ENCODE measurements around the gene DBN1.

The DBN1 gene

GRCh38 chr5:177445052-177445916, 28.1 kb downstream of the DBN1 start:
- H3K27ac ChIP-seq, result peak overlapping the region; percentile 88
- ChIA-PET POLR2A (ENCODE audit: low non-redundant PET) (interaction anchor here (0.6 kb wide), 1 partner anchor 19 kb away, joined by 3 read pairs; no protein-coding TSS in a partner anchor), CTCF (interaction anchor here (1.5 to 12.5 kb wide), 4 partner anchors 9 to 42 kb away, joined by 4 to 148 read pairs (median 12); no protein-coding TSS in a partner anchor)
- TF ChIP-seq, protein P1, sequence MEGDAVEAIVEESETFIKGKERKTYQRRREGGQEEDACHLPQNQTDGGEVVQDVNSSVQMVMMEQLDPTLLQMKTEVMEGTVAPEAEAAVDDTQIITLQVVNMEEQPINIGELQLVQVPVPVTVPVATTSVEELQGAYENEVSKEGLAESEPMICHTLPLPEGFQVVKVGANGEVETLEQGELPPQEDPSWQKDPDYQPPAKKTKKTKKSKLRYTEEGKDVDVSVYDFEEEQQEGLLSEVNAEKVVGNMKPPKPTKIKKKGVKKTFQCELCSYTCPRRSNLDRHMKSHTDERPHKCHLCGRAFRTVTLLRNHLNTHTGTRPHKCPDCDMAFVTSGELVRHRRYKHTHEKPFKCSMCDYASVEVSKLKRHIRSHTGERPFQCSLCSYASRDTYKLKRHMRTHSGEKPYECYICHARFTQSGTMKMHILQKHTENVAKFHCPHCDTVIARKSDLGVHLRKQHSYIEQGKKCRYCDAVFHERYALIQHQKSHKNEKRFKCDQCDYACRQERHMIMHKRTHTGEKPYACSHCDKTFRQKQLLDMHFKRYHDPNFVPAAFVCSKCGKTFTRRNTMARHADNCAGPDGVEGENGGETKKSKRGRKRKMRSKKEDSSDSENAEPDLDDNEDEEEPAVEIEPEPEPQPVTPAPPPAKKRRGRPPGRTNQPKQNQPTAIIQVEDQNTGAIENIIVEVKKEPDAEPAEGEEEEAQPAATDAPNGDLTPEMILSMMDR (conservative IDR thresholded peaks at IDR 0.05; ENCODE audit: low read depth), result no peak
- no peak for DNase-seq (ENCODE audit: low spot score)

DNA sequence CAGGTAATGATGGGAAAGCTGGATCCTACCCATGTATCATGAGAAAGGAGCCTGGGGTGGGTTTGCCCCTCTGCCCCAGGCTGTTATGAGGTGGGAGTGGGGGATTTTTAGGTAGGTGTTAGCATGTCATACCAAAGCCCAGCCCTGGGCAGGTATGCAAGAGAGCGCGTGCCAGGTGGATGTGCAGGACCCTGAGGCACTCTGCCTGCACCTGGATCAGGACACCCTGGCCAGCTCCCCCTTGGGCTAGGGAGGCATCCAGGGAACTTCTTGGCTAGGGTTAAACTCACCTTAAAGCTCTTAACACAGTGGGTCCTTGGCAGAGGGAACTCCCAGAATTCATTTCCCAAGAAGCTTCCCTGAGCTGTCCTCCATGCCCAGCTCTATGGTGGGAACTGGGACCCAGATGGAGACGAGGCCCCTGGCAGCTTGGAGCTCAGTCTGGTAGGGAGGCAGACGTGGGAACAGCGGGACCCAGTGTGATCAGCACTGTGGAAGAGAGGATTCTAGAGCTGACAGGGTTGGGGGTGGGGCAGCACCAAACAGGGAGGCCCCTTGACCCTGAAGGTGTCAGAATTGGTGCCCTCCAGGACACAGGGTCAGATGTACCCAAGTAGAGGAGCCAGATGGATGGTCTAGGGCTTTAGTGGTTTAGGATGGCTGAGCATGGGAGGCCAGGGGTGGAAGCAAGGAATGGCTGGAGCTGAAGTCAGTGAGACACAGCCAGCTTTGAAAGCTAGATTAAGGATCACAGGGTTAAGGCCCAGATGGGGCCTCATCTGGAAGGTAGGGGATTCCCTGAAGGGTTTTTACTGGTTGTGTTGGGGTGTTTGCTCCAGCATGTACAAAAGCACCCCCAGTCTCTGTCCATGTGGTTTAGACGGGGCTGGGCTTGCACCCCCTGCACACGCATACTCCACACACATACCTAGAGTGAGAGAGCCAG, 29.1 kb downstream of the DBN1 start:
- POLR2A ChIA-PET (ENCODE audit: low non-redundant PET), result interaction anchor here (0.6 kb wide), 1 partner anchor 18 kb away, joined by 3 read pairs; no protein-coding TSS in a partner anchor
- DNase-seq (ENCODE audit: low spot score), result no peak
- peak overlapping the region; percentile 88 for H3K27ac ChIP-seq
- CTCF ChIA-PET, result interaction anchor here (1.0 to 12.5 kb wide), 5 partner anchors 10 to 54 kb away, joined by 3 to 148 read pairs (median 4); partner anchors contain the start of gene GRK6
- TF ChIP-seq, protein P1 (conservative IDR thresholded peaks at IDR 0.05; ENCODE audit: low read depth), result no peak

DNA sequence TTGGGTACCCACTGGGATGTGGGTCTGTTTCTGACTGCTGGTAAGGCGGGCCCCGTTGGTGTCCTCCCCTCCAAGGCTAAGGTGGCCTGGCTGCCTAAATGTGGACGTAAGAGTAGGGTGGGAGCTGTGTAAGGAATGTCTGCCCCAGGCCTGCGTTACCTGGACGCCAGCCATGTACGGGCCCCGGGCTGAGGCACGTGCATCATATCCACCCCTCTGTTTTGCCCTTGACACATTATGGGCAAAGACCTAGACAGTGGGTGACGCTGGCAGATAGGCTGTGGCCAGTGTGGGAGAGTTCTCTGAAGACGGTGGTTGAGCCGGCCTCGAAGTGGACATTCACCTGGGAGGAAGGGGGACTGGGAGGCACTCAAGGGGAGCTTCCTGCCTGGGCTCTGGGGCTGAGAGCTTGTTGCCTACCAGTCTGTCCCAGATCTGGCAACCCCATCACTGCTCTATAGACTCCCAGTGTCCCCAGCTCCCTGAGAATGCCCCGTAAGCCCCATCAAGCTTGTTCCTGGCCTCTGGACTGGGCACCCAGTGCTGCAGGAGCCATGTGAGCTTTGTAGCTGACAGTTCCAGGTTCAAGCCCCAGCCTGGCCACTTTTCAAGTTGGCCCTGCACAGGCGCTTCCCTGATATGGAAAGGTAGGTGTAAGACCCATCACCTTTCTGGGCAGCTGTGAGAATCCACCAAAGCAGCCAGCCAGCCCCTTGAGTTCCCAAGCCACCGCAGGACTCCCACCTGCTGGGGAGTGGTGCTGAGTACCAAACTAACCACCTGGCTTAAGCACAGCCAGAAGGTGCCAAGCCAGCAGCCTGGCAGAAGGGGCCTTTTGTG, 30.1 kb downstream of the DBN1 start:
- peak overlapping the region; percentile 88 for H3K27ac ChIP-seq
- TF ChIP-seq, protein P1 (conservative IDR thresholded peaks at IDR 0.05; ENCODE audit: low read depth), result no peak
- POLR2A ChIA-PET (ENCODE audit: low non-redundant PET), result interaction anchor here (0.6 kb wide), 1 partner anchor 33 kb away, joined by 3 read pairs; no protein-coding TSS in a partner anchor
- no peak for DNase-seq (ENCODE audit: low spot score)
- CTCF ChIA-PET, result interaction anchor here (1.0 to 12.5 kb wide), 5 partner anchors 11 to 53 kb away, joined by 3 to 148 read pairs (median 4); partner anchors contain the start of gene GRK6

DNA sequence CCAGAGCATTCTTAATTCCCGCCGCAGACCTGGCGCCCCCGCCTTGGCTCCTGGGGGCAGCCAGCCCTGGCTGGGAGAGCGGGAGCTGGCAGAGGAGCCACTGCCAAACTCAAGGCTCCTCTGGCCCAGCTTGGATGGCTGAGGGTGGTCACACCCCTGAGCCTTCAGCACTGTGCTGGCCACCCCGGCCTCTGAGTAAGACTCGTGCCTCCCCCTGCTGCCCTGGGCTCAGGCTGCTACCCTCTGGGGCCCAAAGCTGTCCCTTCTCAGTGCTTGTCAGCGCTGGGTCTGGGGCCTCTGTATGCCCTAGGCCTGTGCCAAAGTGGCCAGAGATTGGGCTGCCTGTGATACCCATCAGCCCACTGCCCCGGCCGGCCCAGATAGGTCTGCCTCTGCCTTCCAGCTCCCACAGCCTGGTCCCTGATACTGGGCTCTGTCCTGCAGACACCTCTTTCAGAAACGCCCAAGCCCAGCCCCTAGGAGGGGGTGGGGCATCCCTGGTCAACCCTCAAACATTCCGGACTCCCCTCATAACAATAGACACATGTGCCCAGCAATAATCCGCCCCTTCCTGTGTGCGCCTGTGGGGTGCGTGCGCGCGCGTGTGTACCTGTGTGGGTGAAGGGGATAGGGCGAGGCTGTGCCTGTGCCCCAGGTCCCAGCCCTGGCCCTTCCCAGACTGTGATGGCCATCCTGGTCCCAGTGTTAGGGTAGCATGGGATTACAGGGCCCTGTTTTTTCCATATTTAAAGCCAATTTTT, 31.2 kb downstream of the DBN1 start:
- peak overlapping the region; percentile 88 for H3K27ac ChIP-seq
- ChIA-PET POLR2A (ENCODE audit: low non-redundant PET) (interaction anchor here (0.6 to 1.3 kb wide), 2 partner anchors 16 to 138 kb away, joined by 3 to 5 read pairs; partner anchors contain the start of genes GRK6, PRELID1 and RAB24), CTCF (interaction anchor here (1.4 to 12.5 kb wide), 2 partner anchors 13 to 39 kb away, joined by 5 to 148 read pairs; no protein-coding TSS in a partner anchor)
- TF ChIP-seq, protein P1 (conservative IDR thresholded peaks at IDR 0.05; ENCODE audit: low read depth), result no peak
- DNase-seq (ENCODE audit: low spot score), result no peak

GRCh38 chr5:177440990-177441780, 32.2 kb downstream of the DBN1 start:
- ChIA-PET CTCF (interaction anchor here (0.6 to 12.5 kb wide), 5 partner anchors 11 to 123 kb away, joined by 3 to 148 read pairs (median 4); no protein-coding TSS in a partner anchor), POLR2A (ENCODE audit: low non-redundant PET) (interaction anchor here (0.6 to 1.3 kb wide), 2 partner anchors 15 to 137 kb away, joined by 3 to 5 read pairs; partner anchors contain the start of genes GRK6, PRELID1 and RAB24)
- H3K27ac ChIP-seq, result peak overlapping the region; percentile 88

More at GRCh38 chr5:177440990-177441780, 32.2 kb downstream of the DBN1 start:
- TF ChIP-seq, protein P1 (conservative IDR thresholded peaks at IDR 0.05; ENCODE audit: low read depth), result no peak
- DNase-seq (ENCODE audit: low spot score), result no peak

All from RWPE1 (cell line).